LNCAP (cell line): ENCODE results near the gene SPARCL1.

Experiments
- CTCF ChIP-seq: fragments of 450-650 bp; IDR thresholded peaks from 2 replicates; pipeline ENCODE4 v1.5.1; 2017; ENCODE audit warnings: mild to moderate bottlenecking

SPARCL1 gene

GRCh38 chr4:87524456-87524855 lies 4.7 kb downstream of the SPARCL1 start:
- TF ChIP-seq CTCF, result no peak

- TF ChIP-seq CTCF, result no peak
Observed at GRCh38 chr4:87523307-87523706, 5.9 kb downstream of the SPARCL1 start.

- TF ChIP-seq CTCF, result no peak
Observed at GRCh38 chr4:87521757-87522374, 7.3 kb downstream of the SPARCL1 start.

GRCh38 chr4:87521319-87521718 lies 7.9 kb downstream of the SPARCL1 start:
- TF ChIP-seq CTCF, result no peak

- TF ChIP-seq CTCF, result no peak
Observed at GRCh38 chr4:87517621-87518020, 11.6 kb downstream of the SPARCL1 start.

GRCh38 chr4:87516683-87517082 lies 12.5 kb downstream of the SPARCL1 start:
- TF ChIP-seq CTCF, result no peak

- TF ChIP-seq CTCF, result no peak
Observed at GRCh38 chr4:87512400-87512799, 16.8 kb downstream of the SPARCL1 start.

- no peak for TF ChIP-seq CTCF
Observed at GRCh38 chr4:87511500-87511899, 17.7 kb downstream of the SPARCL1 start.
